AG09309 (cell line): ENCODE data around the gene HOXC13.

Source experiments
- DNase-seq: peaks from one replicate; pipeline ENCODE4 v3.0.0-alpha.2; 2010; ENCODE audit warnings: low read depth
- H3K4me3 ChIP-seq: 2 replicates; pipeline ENCODE4 v1.5.1; 2011; ENCODE audit warnings: mild to moderate bottlenecking, low read depth, low read length, moderate library complexity; ENCODE audit not compliant: control insufficient read depth
- CTCF ChIP-seq: IDR thresholded peaks from 2 replicates; pipeline ENCODE4 v1.5.1; 2011; ENCODE audit warnings: mild to moderate bottlenecking, low read depth, low read length, inconsistent platforms; ENCODE audit not compliant: insufficient read depth, control insufficient read depth; ENCODE audit errors: missing control alignments

HOXC13 gene

GRCh38 chr12:53960187-53961024 is 21.8 kb downstream of the HOXC13 start:
- no peak for DNase-seq
- TF ChIP-seq CTCF, result no peak
- H3K4me3 ChIP-seq, result no peak overlapping the region

DNA sequence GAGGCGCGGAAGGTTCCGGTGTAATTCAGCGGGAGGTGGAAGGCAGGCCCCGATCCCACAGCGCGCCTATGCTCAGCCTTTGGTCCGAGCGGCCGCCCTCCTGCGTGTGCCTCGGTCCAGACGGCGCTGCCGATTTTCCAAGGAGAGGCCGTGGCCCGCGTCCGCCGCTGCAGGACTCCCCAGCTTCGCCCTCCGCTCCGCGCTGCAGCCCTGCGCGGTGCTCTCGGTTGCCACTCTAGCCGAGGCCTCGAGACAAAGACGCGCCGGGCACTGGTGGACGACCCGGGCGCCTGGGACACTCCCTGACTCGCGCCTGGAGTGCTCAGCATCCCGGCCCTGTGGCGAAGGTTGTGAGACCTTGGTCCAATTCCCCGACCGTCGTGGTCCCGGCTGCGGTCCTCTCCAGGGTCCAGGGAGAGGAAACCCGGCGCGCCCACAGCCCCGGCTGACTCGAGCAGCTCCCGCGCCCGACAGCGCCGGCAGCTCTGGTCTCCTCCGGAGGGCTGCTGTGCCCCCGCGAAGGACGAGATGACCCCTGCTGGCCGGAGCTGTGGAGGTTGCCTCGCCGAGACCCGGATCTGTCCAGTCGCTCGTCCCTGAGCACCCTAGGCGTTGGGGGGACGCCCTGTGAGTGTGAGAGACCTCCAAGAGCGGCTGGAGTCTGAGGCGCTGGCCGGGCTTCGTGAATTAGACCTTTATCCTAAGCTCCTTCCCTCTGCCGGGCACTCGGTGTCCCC is 22.6 kb downstream of the HOXC13 start:
- no peak for DNase-seq
- no peak overlapping the region for H3K4me3 ChIP-seq
- no peak for TF ChIP-seq CTCF

GRCh38 chr12:53963005-53963404 is 24.4 kb downstream of the HOXC13 start:
- DNase-seq, result no peak
- no peak for TF ChIP-seq CTCF

DNA sequence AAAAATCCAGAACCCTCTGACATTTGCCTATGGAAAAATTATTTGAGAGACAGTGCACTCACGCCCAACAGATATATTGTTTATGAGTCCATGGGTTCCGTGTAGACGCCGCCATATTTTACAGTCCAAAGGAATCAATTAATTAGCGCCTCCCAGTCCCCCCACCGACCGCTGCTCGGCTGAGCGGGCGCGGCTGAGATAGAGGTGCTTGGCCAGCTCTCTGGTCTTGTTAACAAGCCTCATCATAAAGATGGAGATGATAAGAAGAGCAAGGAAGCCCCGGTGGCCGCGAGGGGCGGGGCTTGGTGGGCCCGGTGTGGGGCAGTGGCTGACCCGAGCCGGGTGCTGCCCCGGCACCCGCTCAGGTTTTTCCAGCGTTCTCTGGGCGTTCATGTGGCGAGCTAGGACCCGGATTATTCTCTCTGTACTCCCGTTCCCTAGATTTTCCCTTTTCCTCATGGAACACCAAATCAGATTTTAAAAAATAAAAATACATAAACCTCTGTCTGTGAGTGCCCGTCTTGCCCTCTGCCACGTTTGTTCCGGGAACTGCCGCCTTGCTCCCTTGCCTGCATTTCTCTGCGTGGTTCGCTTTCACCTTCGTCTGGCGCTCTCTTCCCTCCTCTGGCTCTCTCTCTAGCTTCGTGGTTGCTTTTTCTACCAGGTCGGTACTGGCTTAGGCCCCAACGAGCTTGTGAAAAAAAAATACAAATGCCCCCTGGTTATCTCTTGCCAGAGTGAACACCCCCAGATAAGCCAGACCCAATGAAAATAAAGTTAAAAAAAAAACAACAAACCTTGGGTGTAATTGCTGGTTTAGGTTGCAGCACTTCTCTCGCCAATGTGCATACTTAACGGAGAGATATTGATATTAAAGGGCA is 25.0 kb downstream of the HOXC13 start:
- TF ChIP-seq CTCF, result no peak
- H3K4me3 ChIP-seq, result no peak overlapping the region
- DNase-seq, result no peak

More at GRCh38 chr12:53963005-53963404, 24.4 kb downstream of the HOXC13 start:
- no peak overlapping the region for H3K4me3 ChIP-seq

GRCh38 chr12:53964315-53964713 is 25.7 kb downstream of the HOXC13 start:
- no peak for TF ChIP-seq CTCF
- no peak for DNase-seq
- no peak overlapping the region for H3K4me3 ChIP-seq
